ENCODE measurements around the gene TPPP.

DNA sequence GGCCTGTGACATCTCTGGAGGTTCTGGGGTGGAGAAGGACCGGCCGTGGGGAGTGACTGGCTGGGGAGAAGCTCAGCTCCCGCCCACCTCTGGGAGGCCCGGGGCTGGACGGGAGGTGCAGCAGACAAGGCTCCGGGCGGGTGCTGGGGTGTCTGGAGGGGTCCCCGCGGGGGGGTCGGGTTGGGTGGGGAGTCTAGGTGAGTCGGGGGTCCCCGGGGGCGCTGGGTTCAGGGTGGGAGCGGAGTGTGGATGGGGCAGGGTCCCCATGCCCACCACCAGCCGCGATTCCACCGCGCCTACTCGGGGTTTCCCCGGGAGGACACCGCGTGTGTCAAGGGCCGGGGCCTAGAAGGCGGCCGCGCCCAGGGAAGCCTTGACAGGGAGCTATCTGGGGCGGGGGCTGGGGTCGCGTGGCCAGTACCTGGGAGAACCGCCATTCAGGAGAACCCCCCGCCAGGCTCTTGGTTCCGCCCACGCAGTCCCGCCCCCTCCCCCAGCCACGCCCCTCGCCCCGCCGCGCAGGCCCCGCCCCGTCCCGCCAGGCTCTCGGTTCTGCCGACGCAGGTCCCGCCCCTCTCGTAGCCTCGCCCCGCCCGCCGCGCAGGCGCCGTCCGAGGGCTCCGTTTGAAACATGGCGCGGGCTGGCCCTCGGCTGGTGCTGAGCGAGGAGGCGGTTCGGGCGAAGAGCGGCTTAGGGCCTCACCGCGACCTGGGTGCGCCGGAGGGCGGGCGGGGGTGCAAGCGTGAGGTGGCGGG is 81.2 kb downstream of the TPPP start, which contains the start of gene CEP72:
- peak; percentile 71 for TF ChIP-seq SP1 (CRISPR knock-in tag; conservative IDR thresholded peaks at IDR 0.05)
- TF ChIP-seq, protein P1, sequence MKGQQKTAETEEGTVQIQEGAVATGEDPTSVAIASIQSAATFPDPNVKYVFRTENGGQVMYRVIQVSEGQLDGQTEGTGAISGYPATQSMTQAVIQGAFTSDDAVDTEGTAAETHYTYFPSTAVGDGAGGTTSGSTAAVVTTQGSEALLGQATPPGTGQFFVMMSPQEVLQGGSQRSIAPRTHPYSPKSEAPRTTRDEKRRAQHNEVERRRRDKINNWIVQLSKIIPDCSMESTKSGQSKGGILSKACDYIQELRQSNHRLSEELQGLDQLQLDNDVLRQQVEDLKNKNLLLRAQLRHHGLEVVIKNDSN (CRISPR knock-in tag; IDR thresholded peaks at IDR 0.05): no peak
- TF ChIP-seq ELF4 (CRISPR knock-in tag; IDR thresholded peaks at IDR 0.05; ENCODE audit: low read depth): no peak
- TF ChIP-seq HMGXB4 (CRISPR knock-in tag; IDR thresholded peaks at IDR 0.05): no peak
- TF ChIP-seq NR2C2 (CRISPR knock-in tag; IDR thresholded peaks at IDR 0.05): no peak
- TF ChIP-seq, protein P2, sequence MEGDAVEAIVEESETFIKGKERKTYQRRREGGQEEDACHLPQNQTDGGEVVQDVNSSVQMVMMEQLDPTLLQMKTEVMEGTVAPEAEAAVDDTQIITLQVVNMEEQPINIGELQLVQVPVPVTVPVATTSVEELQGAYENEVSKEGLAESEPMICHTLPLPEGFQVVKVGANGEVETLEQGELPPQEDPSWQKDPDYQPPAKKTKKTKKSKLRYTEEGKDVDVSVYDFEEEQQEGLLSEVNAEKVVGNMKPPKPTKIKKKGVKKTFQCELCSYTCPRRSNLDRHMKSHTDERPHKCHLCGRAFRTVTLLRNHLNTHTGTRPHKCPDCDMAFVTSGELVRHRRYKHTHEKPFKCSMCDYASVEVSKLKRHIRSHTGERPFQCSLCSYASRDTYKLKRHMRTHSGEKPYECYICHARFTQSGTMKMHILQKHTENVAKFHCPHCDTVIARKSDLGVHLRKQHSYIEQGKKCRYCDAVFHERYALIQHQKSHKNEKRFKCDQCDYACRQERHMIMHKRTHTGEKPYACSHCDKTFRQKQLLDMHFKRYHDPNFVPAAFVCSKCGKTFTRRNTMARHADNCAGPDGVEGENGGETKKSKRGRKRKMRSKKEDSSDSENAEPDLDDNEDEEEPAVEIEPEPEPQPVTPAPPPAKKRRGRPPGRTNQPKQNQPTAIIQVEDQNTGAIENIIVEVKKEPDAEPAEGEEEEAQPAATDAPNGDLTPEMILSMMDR (IDR thresholded peaks at IDR 0.05): no peak
- no peak for TF ChIP-seq ATF1 (CRISPR knock-in tag; IDR thresholded peaks at IDR 0.05)
